Measurements from ENCODE around the gene XYLT1.

The XYLT1 gene

GRCh38 chr16:17106243-17106791 lies 364.4 kb downstream of the XYLT1 start:
- DNase-seq (ENCODE audit: low read depth): no peak
- TF ChIP-seq CTCF (conservative IDR thresholded peaks at IDR 0.05; ENCODE audit: low read depth, low read length): no peak
- no peak overlapping the region for H3K4me3 ChIP-seq (ENCODE audit: low read depth, low read length)

DNA sequence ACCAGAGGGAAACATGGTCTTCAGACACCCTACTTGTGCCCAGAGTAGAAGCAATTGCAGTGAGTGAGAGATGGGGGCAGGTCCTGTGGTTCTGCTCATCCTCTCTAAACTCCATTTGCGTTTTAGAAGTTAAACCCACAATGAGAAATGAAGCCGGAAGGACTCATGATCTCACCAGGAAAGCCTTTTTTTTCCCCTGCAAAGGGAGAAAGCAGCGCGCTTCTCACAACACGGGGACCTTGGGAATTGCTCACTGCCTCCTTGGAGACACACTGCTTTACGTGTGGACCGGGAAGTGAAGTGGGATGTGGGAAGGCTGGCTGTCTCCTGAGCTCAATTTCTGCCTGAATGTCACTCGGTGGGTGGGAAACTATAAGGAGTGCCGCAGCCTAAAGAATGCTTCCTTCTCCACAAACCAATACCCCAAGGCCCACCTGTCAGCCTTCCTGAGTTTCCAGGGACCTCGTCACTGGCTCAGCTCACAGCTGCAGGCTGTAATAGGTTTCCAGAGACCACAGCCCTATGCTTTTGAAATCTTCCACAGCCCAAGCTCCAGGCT lies 365.4 kb downstream of the XYLT1 start:
- no peak overlapping the region for H3K4me3 ChIP-seq (ENCODE audit: low read depth, low read length)
- no peak for DNase-seq (ENCODE audit: low read depth)

DNA sequence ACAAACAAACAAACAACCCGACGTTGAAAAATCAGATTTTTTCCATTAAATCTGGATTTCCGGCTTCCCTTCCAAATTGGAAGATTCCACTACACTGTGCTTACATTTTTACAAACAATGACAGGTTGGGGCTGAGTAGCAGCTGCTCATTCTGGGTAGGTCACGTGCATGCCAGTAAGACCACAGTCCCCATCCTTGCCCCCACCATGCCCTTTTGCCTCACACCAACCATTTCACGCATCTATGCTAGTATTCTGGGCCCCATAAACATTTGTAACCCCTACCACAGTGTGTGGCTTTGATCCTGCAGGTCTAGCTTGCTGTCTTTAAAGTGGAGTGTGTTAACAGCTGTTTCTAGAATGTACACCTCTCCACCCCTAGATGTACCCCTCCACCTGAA lies 366.1 kb downstream of the XYLT1 start:
- no peak for DNase-seq (ENCODE audit: low read depth)
- no peak for TF ChIP-seq CTCF (conservative IDR thresholded peaks at IDR 0.05; ENCODE audit: low read depth, low read length)
- no peak overlapping the region for H3K4me3 ChIP-seq (ENCODE audit: low read depth, low read length)

More for the DNA sequence above, 365.4 kb downstream of the XYLT1 start:
- no peak for TF ChIP-seq CTCF (conservative IDR thresholded peaks at IDR 0.05; ENCODE audit: low read depth, low read length)

DNA sequence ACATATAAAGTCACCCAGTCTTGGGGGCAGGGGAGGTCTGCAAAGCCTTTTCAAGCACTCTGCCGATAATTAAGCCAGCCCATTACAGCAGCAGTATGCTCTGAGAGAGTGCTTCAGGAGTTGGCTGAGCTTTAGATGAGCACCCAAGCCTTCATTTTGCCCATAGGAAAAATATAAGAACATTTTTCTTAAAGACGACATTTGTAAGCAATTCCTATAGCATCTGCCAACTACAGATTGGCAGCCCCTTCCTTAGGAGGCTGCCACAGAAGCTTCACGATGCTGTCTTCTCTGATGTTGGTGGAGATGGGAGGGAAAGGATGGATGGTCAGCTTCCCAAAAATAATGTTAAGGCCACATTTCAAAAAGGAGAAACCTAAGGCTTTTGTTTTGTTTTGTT lies 367.5 kb downstream of the XYLT1 start:
- H3K4me3 ChIP-seq (ENCODE audit: low read depth, low read length): no peak overlapping the region
- no peak for TF ChIP-seq CTCF (conservative IDR thresholded peaks at IDR 0.05; ENCODE audit: low read depth, low read length)
- DNase-seq (ENCODE audit: low read depth): no peak

GRCh38 chr16:17101646-17102045 lies 369.1 kb downstream of the XYLT1 start:
- no peak overlapping the region for H3K4me3 ChIP-seq (ENCODE audit: low read depth, low read length)

GRCh38 chr16:17098685-17099084 lies 372.1 kb downstream of the XYLT1 start:
- H3K4me3 ChIP-seq (ENCODE audit: low read depth, low read length): no peak overlapping the region
- DNase-seq (ENCODE audit: low read depth): no peak
- TF ChIP-seq CTCF (conservative IDR thresholded peaks at IDR 0.05; ENCODE audit: low read depth, low read length): no peak

More at GRCh38 chr16:17101646-17102045, 369.1 kb downstream of the XYLT1 start:
- no peak for DNase-seq (ENCODE audit: low read depth)
- TF ChIP-seq CTCF (conservative IDR thresholded peaks at IDR 0.05; ENCODE audit: low read depth, low read length): no peak

DNA sequence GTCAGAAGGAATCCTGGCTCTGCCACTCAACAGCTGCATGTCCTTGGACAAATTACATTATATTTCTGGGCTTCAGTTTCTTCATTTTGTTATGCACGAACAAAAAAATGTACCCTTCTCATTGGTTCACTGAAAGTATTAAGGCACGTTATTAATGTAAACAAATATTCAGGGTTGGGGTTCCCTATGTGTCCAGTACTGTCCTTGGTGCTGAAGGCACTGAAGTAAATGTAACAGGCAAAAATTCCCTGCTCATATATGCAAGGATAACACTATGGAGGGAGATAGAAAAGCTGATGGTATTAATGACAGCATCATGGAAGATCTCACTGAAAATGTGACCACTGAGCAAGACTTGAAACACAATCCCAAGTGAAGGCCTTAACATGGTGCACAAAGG lies 386.6 kb downstream of the XYLT1 start:
- no peak for TF ChIP-seq CTCF (conservative IDR thresholded peaks at IDR 0.05; ENCODE audit: low read depth, low read length)
- no peak for DNase-seq (ENCODE audit: low read depth)
- H3K4me3 ChIP-seq (ENCODE audit: low read depth, low read length): no peak overlapping the region
